Left cardiac atrium (tissue), 4 donors: Measurements from ENCODE around the gene HLA-DOB. TPM values are rescaled to one million over a fixed set of nuclear protein-coding genes. Genes with fewer than 3 reads are reported as not detected.
"Not testable (repeated sequence)": the region's sequence is repeated elsewhere in the genome, so short reads cannot be mapped to it uniquely, and the experiment has no call there.

Experiments used
- ATAC-seq, 2 donors: fragments of 200-7000 bp; cut with Tn5 transposase; one replicate each; pipeline ENCODE4 v1.9.1; 2020; ENCODE audit warnings: mild to moderate bottlenecking in 2 of 2, moderate library complexity in 2 of 2
- DNase-seq: peaks from one replicate; pipeline ENCODE4 v3.0.0-alpha.2; 2020
- intact Hi-C, 2 donors: fragments of 100-400 bp; cut with DNase I; formaldehyde crosslinking; loops; one replicate each; pipeline versions ENCODE4 v1.14.1 to v1.15.1; 2022 to 2023
- total RNA-seq, 2 donors: library from RNA; stranded (reverse); fragmentation: NEBNext Ultra II Directional; extraction: Animal tissue kit (Norgen Biotek cat#: 25700); gene quantifications; one replicate each; pipeline ENCODE4 v1.2.1, GENCODE V29; 2021
- donor health status: DM: no; HTN: yes; CAD: no.
- donor health status: DM: no; HTN: yes; CAD: no; lungs with severe emphysema.
- donor health status: DM: yes; HTN: yes; CAD: no.
- donor health status: Dilated cardiomyopathy.

HLA-DOB gene
- total RNA-seq, 2 donors from 2014 or later, result 0.24 to 0.27 TPM

- intact Hi-C loops, result loop anchor here in 1 of 2 donors (5.0 kb wide), 1 partner anchor 41 kb away; no protein-coding TSS in a partner anchor
- ATAC-seq, result peak; percentile 75 to 76
- no peak for DNase-seq
Observed at GRCh38 chr6:32825966-32826365, 9.2 kb upstream of the HLA-DOB start.

GRCh38 chr6:32819729-32820128 is 2.9 kb upstream of the HLA-DOB start:
- DNase-seq (no peak), ATAC-seq (no peak)
- intact Hi-C loops, result no loop called here

- no peak for ATAC-seq
- intact Hi-C loops, result no loop called here
- no peak for DNase-seq
Observed at GRCh38 chr6:32818867-32819266, 2.1 kb upstream of the HLA-DOB start.

- ATAC-seq (no peak), DNase-seq (no peak)
- intact Hi-C loops, result no loop called here
Observed at GRCh38 chr6:32815996-32816395, 806 bp downstream of the HLA-DOB start.

- DNase-seq (no peak), ATAC-seq (peak in 1 of 2 donors; percentile 53)
- intact Hi-C loops, result no loop called here
Observed at GRCh38 chr6:32815115-32815514, 1.7 kb downstream of the HLA-DOB start.

GRCh38 chr6:32814145-32814544 is 2.7 kb downstream of the HLA-DOB start:
- ATAC-seq (no peak), DNase-seq (no peak)
- intact Hi-C loops, result no loop called here

GRCh38 chr6:32809171-32809570 is 7.6 kb downstream of the HLA-DOB start:
- intact Hi-C loops, result no loop called here
- ATAC-seq, result no peak
- DNase-seq, result no peak

- no peak for ATAC-seq
- intact Hi-C loops, result no loop called here
- no peak for DNase-seq
Observed at GRCh38 chr6:32807020-32807580, 9.7 kb downstream of the HLA-DOB start.

- intact Hi-C loops, ATAC-seq, DNase-seq: not testable (repeated sequence)
Observed at GRCh38 chr6:32805404-32805803, 11.4 kb downstream of the HLA-DOB start.

- no peak for DNase-seq
- intact Hi-C loops, result no loop called here
- no peak for ATAC-seq
Observed at GRCh38 chr6:32803416-32803815, 13.4 kb downstream of the HLA-DOB start.

- intact Hi-C loops, result loop anchor here (5.0 to 10.0 kb wide), 2 partner anchors 382 to 555 kb away; no protein-coding TSS in a partner anchor
- DNase-seq (no peak), ATAC-seq (no peak)
Observed at GRCh38 chr6:32799740-32800139, 17.1 kb downstream of the HLA-DOB start.

- ATAC-seq (no peak), DNase-seq (no peak)
- intact Hi-C loops, result loop anchor here (5.0 to 10.0 kb wide), 2 partner anchors 382 to 554 kb away; no protein-coding TSS in a partner anchor
Observed at GRCh38 chr6:32799168-32799567, 17.6 kb downstream of the HLA-DOB start.

- ATAC-seq (peak; percentile 76 to 86), DNase-seq (peak; percentile 66)
- intact Hi-C loops, result loop anchor here (2.0 to 10.0 kb wide), 3 partner anchors 380 to 552 kb away; no protein-coding TSS in a partner anchor
Observed at GRCh38 chr6:32796848-32797776, 19.7 kb downstream of the HLA-DOB start.

- no peak for DNase-seq
- ATAC-seq, result peak; percentile 19 to 38
- intact Hi-C loops, result loop anchor here in 1 of 2 donors (10.0 kb wide), 1 partner anchor 550 kb away; no protein-coding TSS in a partner anchor
Observed at GRCh38 chr6:32794510-32794909, 22.3 kb downstream of the HLA-DOB start.

- ATAC-seq (no peak), DNase-seq (no peak)
- intact Hi-C loops, result loop anchor here in 1 of 2 donors (10.0 kb wide), 1 partner anchor 548 kb away; no protein-coding TSS in a partner anchor
Observed at GRCh38 chr6:32792901-32793435, 23.8 kb downstream of the HLA-DOB start.

- DNase-seq, result no peak
- intact Hi-C loops, result loop anchor here in 1 of 2 donors (10.0 kb wide), 1 partner anchor 546 kb away; no protein-coding TSS in a partner anchor
- no peak for ATAC-seq
Observed at GRCh38 chr6:32790306-32790705, 26.5 kb downstream of the HLA-DOB start.

- intact Hi-C loops, result loop anchor here in 1 of 2 donors (5.0 kb wide), 1 partner anchor 84 kb away; no protein-coding TSS in a partner anchor
- ATAC-seq (peak; percentile 86 to 90), DNase-seq (no peak)
Observed at GRCh38 chr6:32785781-32786533, 30.8 kb downstream of the HLA-DOB start.

GRCh38 chr6:32782923-32783322 is 33.9 kb downstream of the HLA-DOB start:
- DNase-seq, intact Hi-C loops, ATAC-seq: not testable (repeated sequence)

GRCh38 chr6:32779036-32779435 is 37.8 kb downstream of the HLA-DOB start:
- DNase-seq, result no peak
- intact Hi-C loops, result no loop called here
- ATAC-seq, result no peak
